ENCODE results near the gene ACACB.

The ACACB gene

GRCh38 chr12:109191621-109192250 is 75.3 kb downstream of the ACACB start:
- H3K36me3 Mint-ChIP-seq (ENCODE audit: low read depth): peaks cover 49% of the 10 kb centered on the region
- no peak for DNase-seq
- H3K4me3 Mint-ChIP-seq: no peak overlapping the region
- H3K4me1 Mint-ChIP-seq (ENCODE audit: low read depth): no peaks in the 10 kb centered on the region
- peaks cover 6% of the 10 kb centered on the region for H3K9me3 Mint-ChIP-seq
- no peaks in the 10 kb centered on the region for H3K27me3 Mint-ChIP-seq
- H3K27ac Mint-ChIP-seq: no peak overlapping the region

- Mint-ChIP-seq H3K9me3 (peaks cover 6% of the 10 kb centered on the region), H3K27me3 (no peaks in the 10 kb centered on the region), H3K36me3 (ENCODE audit: low read depth) (peaks cover 54% of the 10 kb centered on the region), H3K4me3 (no peak overlapping the region), H3K4me1 (ENCODE audit: low read depth) (no peaks in the 10 kb centered on the region), H3K27ac (no peak overlapping the region)
- no peak for DNase-seq
These were observed 76.0 kb downstream of the ACACB start for GRCh38 chr12:109192358-109192757.

DNA sequence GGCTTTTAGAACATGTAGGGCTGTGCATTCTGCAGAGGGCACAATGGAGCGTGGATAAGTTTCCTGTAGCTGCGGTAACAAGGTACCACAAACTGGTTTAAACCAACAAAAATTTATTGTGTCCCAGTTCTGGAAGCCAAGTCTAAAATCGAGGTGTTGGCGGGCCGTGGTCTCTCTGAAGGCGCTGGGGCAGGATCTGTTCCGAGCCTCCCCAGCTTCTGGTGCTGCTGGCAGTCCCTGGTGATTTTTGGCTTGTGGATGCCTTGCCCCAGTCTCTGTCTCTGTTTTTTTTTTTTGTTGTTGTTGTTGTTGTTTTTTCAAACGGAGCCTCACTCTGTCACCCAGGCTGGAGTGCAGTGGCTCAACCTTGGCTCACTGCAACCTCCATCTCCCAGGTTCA is 77.5 kb downstream of the ACACB start:
- Mint-ChIP-seq H3K27ac (no peak overlapping the region), H3K4me1 (ENCODE audit: low read depth) (no peaks in the 10 kb centered on the region), H3K4me3 (no peak overlapping the region), H3K27me3 (no peaks in the 10 kb centered on the region), H3K9me3 (peaks cover 6% of the 10 kb centered on the region), H3K36me3 (ENCODE audit: low read depth) (peaks cover 52% of the 10 kb centered on the region)
- no peak for DNase-seq

- Mint-ChIP-seq H3K36me3 (ENCODE audit: low read depth) (peaks cover 65% of the 10 kb centered on the region), H3K4me3 (no peak overlapping the region), H3K27ac (no peak overlapping the region), H3K27me3 (no peaks in the 10 kb centered on the region), H3K9me3 (peaks cover 6% of the 10 kb centered on the region), H3K4me1 (ENCODE audit: low read depth) (no peaks in the 10 kb centered on the region)
- no peak for DNase-seq
These were observed 79.9 kb downstream of the ACACB start for GRCh38 chr12:109196332-109196731.

GRCh38 chr12:109197327-109197726 is 80.9 kb downstream of the ACACB start:
- DNase-seq: no peak
- Mint-ChIP-seq H3K27ac (no peak overlapping the region), H3K36me3 (ENCODE audit: low read depth) (peaks cover 64% of the 10 kb centered on the region), H3K27me3 (no peaks in the 10 kb centered on the region), H3K4me3 (no peak overlapping the region), H3K9me3 (peaks cover 6% of the 10 kb centered on the region), H3K4me1 (ENCODE audit: low read depth) (no peaks in the 10 kb centered on the region)

- Mint-ChIP-seq H3K9me3 (peaks cover 6% of the 10 kb centered on the region), H3K36me3 (ENCODE audit: low read depth) (peaks cover 66% of the 10 kb centered on the region), H3K4me3 (no peak overlapping the region), H3K27me3 (no peaks in the 10 kb centered on the region), H3K27ac (no peak overlapping the region), H3K4me1 (ENCODE audit: low read depth) (no peaks in the 10 kb centered on the region)
- DNase-seq: no peak
These were observed 82.9 kb downstream of the ACACB start for GRCh38 chr12:109199324-109199723.

GRCh38 chr12:109200825-109201495 is 84.6 kb downstream of the ACACB start:
- Mint-ChIP-seq H3K27ac (no peak overlapping the region), H3K9me3 (peaks cover 5% of the 10 kb centered on the region), H3K27me3 (no peaks in the 10 kb centered on the region), H3K36me3 (ENCODE audit: low read depth) (peaks cover 54% of the 10 kb centered on the region), H3K4me3 (no peak overlapping the region), H3K4me1 (ENCODE audit: low read depth) (no peaks in the 10 kb centered on the region)
- no peak for DNase-seq

GRCh38 chr12:109201496-109201885 is 85.1 kb downstream of the ACACB start:
- no peak overlapping the region for H3K27ac Mint-ChIP-seq
- no peak for DNase-seq
- H3K27me3 Mint-ChIP-seq: no peaks in the 10 kb centered on the region
- no peaks in the 10 kb centered on the region for H3K4me1 Mint-ChIP-seq (ENCODE audit: low read depth)
- peaks cover 51% of the 10 kb centered on the region for H3K36me3 Mint-ChIP-seq (ENCODE audit: low read depth)
- no peaks in the 10 kb centered on the region for H3K9me3 Mint-ChIP-seq
- no peak overlapping the region for H3K4me3 Mint-ChIP-seq

GRCh38 chr12:109202770-109203169 is 86.4 kb downstream of the ACACB start:
- Mint-ChIP-seq H3K27me3 (no peaks in the 10 kb centered on the region), H3K36me3 (ENCODE audit: low read depth) (peaks cover 53% of the 10 kb centered on the region), H3K4me1 (ENCODE audit: low read depth) (no peaks in the 10 kb centered on the region), H3K27ac (no peak overlapping the region), H3K9me3 (no peaks in the 10 kb centered on the region), H3K4me3 (no peak overlapping the region)
- no peak for DNase-seq

- Mint-ChIP-seq H3K27ac (no peak overlapping the region), H3K4me3 (no peak overlapping the region), H3K27me3 (no peaks in the 10 kb centered on the region), H3K36me3 (ENCODE audit: low read depth) (peaks cover 60% of the 10 kb centered on the region), H3K4me1 (ENCODE audit: low read depth) (no peaks in the 10 kb centered on the region), H3K9me3 (no peaks in the 10 kb centered on the region)
- no peak for DNase-seq
These were observed 87.1 kb downstream of the ACACB start for GRCh38 chr12:109203480-109203879.

- peaks cover 36% of the 10 kb centered on the region for H3K36me3 Mint-ChIP-seq (ENCODE audit: low read depth)
- no peaks in the 10 kb centered on the region for H3K9me3 Mint-ChIP-seq
- no peak overlapping the region for H3K27ac Mint-ChIP-seq
- DNase-seq: no peak
- no peaks in the 10 kb centered on the region for H3K27me3 Mint-ChIP-seq
- H3K4me3 Mint-ChIP-seq: no peak overlapping the region
- H3K4me1 Mint-ChIP-seq (ENCODE audit: low read depth): no peaks in the 10 kb centered on the region
These were observed 92.7 kb downstream of the ACACB start for GRCh38 chr12:109209082-109209481.

DNA sequence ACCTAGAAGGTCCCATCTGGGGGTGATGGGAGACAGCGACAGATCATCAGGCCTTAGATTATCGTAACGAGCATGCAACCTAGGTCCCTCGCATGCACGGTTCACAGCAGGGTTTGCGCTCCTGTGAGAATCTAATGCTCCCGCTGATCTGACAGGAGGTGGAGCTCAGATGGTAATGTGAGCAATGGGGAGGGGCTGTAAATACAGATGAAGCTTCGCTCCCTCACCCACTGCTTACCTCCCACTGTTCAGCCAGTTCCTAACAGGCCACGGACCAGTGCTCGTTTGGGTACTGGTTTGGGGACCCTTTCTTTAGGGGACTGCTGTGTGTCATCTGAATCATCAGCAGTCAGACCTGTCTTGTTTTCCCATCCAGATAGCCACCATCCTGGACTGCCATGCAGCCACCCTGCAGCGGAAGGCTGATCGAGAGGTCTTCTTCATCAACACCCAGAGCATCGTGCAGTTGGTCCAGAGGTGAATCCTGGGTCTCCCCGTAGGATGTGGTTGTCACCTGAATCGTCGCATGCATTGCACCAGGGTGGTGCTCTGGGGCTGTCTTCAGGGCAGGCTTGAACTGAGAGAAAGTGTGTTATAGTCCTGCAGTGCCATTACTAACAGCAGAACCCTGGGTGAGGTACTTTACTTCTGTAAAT is 96.2 kb downstream of the ACACB start:
- Mint-ChIP-seq H3K27ac (no peak overlapping the region), H3K4me1 (ENCODE audit: low read depth) (no peaks in the 10 kb centered on the region), H3K9me3 (no peaks in the 10 kb centered on the region), H3K27me3 (no peaks in the 10 kb centered on the region), H3K36me3 (ENCODE audit: low read depth) (peaks cover 32% of the 10 kb centered on the region), H3K4me3 (no peak overlapping the region)
- DNase-seq: no peak

DNA sequence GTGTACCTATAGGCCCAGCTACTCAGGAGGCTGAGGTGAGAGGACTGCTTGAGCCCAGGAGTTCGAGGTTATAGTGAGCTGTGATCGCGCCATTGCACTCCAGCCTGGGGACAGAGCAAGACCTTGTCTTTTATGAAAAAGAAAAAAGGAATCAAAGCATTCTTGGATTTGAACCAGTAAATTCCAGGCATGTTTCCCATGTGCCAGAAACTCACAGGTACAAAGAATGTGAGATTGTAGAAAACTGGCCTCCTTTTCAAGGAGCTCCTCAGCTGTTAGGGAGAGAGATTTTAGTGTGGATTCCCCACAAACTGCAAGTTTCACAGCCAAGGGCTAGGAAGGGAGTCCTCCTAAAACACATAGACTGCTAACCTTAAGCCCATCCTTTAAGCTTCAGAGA is 97.7 kb downstream of the ACACB start:
- Mint-ChIP-seq H3K36me3 (ENCODE audit: low read depth) (peaks cover 33% of the 10 kb centered on the region), H3K4me3 (no peak overlapping the region), H3K27me3 (no peaks in the 10 kb centered on the region), H3K27ac (no peak overlapping the region), H3K9me3 (no peaks in the 10 kb centered on the region), H3K4me1 (ENCODE audit: low read depth) (no peaks in the 10 kb centered on the region)
- DNase-seq: no peak

DNA sequence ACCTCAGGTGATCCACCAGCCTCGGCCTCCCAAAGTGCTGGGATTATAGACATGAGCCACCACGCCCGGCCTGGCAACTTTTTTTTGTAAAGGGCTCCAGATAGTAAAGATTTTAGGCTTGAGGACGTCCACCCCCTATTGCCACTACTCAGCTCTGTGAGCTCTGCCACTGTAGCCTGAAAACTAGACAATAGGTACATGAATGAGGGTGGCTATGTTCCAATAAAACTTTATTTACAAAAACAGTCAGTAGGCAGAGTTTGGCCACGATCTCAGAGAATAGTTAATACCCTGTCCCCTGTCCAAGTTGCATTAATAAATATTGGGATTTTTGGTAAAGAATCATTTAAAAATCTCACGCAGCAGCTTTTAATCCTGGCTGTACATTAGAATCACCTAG is 102.6 kb downstream of the ACACB start:
- no peak overlapping the region for H3K27ac Mint-ChIP-seq
- H3K36me3 Mint-ChIP-seq (ENCODE audit: low read depth): peaks cover 50% of the 10 kb centered on the region
- H3K9me3 Mint-ChIP-seq: no peaks in the 10 kb centered on the region
- no peaks in the 10 kb centered on the region for H3K4me1 Mint-ChIP-seq (ENCODE audit: low read depth)
- H3K27me3 Mint-ChIP-seq: no peaks in the 10 kb centered on the region
- no peak overlapping the region for H3K4me3 Mint-ChIP-seq
- DNase-seq: no peak

GRCh38 chr12:109219938-109220337 is 103.6 kb downstream of the ACACB start:
- no peaks in the 10 kb centered on the region for H3K9me3 Mint-ChIP-seq
- H3K27ac Mint-ChIP-seq: no peak overlapping the region
- no peaks in the 10 kb centered on the region for H3K4me1 Mint-ChIP-seq (ENCODE audit: low read depth)
- H3K27me3 Mint-ChIP-seq: no peaks in the 10 kb centered on the region
- H3K36me3 Mint-ChIP-seq (ENCODE audit: low read depth): peaks cover 51% of the 10 kb centered on the region
- DNase-seq: no peak
- H3K4me3 Mint-ChIP-seq: no peak overlapping the region
